ENCODE results near the gene ABL2.
"Not testable (repeated sequence)": the region's sequence is repeated elsewhere in the genome, so short reads cannot be mapped to it uniquely, and the experiment has no call there.

Gene ABL2

DNA sequence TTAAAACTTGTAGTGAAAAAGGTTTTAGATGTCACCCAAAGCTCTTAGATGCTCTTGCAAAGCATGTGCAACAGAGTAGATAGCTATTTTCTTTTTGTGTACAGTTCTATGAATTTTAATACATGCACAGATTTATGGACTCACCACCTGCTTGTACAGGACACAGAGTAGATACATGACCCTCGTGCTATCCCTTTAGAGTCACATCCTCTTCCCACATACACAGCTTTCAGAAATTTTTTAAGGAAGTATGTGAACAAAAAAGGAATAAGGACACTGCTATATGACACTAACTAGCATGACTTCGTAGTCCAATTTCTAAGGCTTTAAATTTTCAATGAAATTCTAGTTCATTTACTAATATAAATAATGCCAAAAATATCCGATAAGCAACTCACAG, 60.9 kb downstream of the ABL2 start:
- no peak for DNase-seq

DNA sequence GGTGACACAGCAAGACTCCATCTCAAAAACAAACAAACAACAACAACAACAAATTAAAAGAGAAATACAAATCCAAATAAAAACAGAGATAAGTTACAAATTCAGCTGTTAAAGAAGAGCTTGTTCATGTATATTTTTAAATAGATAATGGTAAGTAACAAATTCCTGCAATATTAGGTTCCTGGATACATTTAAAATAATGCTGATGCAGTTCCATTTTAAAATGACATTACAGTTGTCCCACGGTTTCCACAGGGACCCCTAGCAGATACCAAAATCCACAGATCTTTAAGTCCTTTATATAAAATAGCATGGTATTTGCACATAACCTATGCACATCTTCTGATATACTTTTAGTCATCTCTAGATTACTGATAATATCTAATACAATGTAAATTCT, 61.5 kb downstream of the ABL2 start:
- no peak for DNase-seq

DNA sequence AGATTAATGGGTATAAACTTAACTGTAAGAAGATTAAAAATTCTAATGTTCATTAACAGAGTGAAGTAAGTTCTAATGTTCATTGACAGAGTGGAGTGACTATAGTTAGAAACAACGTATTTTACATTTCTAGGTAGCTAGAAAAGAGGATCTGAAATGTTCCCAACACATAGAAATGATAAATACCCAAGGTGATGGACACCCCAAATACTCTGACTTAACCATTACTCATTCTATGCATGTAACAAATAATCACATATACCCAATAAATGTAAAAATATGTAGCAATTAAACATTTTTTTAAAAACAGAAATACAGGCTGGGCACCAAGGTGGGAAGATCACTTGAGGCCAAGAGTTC, 62.1 kb downstream of the ABL2 start:
- no peak for DNase-seq

DNA sequence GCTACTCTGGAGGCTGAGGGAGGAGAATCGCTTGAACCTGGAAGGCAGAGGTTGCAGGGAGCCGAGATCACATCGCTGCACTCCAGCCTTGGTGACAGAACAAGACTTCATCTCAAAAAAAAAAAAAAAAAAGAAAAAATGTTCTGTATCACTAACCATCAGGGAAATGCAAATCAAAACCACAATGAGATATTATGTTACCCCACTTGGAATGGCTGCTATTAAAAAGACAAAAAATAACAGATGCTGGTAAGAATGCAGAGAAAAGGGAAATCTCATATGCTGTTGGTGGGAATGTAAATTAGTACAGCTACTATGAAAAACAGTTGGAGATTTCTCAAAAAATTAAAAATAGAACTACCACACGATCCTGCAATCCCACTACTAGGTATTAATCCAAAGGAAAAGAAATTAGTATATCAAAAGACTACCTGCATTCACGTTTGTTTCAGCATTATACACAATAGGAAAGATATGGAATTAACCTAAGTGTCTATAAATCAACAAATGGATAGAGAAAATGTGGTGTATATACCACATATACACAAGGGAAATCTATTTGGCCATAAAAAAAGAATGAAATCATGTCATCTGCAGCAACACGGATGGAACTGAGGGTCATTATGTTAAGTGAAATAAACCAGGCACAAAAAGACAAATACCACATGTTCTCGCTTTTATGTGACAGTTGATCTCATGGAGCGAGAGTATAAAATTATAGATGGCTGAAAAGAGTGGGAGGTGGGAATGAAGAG, 62.6 kb downstream of the ABL2 start:
- no peak for DNase-seq

DNA sequence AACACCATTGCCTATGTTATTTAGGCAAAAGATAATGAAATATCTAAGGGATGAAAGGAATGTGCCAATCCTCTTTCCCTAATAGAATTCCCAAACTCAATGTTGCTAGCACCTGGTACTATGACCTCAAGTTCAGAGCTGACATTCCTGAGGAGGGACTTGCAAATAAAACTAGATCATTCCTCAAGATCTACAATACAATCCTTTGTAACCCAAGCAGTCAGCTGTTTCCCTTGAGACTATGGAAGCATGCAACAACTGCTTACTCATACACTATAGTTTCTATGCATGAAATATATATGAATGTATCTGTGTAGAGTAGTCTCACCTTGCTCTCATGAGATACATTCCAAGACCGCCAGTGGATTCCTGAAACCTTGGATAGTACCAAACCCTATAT, 65.0 kb downstream of the ABL2 start:
- no peak for DNase-seq

DNA sequence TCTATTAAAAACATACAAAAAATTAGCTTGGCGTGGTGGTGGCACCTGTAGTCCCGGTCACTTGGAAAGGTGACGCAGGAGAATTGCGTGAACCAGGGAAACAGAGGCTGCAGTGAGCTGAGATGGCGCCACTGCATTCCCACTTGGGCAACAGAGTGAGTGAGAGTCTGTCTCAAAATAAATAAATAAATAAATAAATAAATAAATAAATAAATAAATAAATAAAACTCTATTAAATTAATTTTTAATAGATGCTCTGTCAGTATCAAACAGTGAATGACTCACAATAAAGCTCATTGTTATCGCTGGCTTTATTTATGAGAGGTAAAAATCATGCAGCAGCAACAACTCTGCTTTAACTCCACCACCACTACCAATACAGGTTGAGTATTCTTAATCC, 72.8 kb downstream of the ABL2 start:
- DNase-seq: no peak

DNA sequence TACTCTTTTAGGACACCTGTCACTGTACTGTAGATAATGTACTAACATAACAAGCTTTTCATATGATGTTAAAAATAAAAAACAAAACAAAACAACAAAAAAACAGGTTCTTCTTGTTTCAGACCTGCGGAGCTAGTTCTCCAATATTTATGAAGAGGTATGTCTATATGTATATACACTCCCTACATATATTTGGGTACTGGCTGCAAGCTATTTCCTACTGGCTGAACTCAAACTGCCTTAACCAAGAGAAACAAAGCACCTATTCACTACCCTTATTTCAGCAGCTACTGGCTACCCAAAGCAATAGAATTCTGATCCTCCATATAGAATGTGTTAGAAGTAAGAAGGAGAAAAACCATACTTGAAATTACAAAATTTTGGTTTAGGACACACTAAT, 73.5 kb downstream of the ABL2 start:
- DNase-seq: no peak

DNA sequence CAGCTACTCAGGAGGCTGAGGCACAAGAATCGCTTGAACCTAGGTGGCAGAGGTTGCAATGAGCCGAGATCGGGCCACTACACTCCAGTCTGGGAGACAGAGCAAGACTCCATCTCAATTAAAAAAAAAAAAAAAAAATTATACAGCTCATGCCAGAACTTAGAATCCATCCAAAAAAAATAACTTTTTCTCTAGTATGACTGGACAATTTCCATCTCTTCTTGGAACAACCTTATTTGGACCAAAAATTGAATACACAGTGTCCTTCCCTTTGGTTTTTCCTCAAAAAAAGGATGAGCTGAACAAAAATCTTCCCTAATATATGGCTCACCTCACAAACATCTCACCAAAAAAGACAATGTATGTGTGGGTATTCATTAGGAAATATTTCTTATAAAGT, 73.9 kb downstream of the ABL2 start:
- no peak for DNase-seq

DNA sequence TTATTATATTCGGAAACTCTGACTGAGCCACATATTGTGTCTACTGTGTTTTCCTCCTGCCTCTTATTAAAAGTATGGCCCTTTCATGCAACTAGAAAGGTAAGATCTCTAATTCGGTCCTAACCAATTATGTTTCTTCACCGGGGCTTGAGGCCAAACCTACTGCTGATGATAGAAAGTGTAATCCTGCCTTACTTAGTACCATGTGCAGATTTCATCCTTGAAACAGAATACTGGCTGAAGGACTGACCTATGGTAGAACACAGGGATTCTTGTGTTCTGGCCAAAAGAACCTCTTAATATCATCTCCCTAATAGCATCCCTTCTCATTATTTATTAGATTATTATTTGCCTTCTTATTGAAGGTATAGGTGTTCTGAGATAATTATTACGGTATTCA, 75.0 kb downstream of the ABL2 start:
- no peak for DNase-seq

DNA sequence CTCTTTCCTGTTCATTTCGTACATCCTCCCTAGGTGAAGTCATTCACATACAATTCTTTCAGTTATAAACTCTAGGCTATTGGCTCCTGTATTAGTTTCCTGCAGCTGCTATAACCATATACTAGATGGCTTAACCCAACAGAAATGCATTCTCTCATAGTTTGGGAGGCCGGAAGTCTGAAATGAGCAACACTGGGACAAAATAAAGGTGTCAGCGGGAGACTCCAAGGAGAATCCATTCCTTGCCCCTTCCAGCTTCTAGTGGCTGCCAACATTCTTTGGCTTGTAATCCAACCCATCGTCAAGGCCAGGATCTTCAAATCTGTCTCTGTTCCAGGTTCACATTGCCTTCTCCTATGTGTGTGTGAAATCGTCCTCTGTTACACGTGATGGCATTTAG, 76.3 kb downstream of the ABL2 start:
- no peak for DNase-seq

DNA sequence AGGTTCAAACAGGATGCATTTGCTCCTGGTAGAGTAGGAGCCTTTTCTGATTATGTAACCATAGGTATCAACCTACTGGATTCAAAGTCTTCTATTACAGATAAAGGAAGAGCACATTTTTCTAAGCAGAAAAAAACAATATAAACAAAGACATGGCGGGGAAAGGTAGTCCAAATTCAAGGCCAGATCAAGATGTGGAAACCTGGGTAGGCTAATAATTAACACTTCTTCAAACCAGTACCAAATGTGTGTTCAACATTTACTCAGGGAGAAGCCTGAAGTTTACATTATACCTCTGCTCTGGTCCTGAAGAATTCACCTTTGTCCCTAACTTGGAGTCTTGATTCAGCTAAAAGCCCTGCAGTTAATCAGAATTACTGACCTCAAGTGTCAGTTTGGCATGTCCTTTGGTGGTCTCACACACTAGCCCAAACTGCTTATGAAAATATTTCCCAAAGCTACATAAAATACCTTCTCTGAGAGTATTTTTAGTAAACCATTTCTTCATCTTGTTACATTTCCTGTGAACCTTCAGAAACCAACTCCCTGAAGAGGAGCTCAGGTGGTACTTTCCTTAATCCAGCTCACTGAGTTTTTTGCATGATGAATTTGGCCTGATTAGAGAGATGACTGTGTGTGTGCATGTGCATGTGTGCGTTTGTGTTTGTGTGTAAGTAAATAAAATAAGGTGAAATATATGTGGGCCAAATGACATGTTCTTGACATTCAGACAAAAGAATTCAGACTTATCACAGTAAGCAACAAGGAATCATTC, 77.4 kb downstream of the ABL2 start:
- no peak for DNase-seq

DNA sequence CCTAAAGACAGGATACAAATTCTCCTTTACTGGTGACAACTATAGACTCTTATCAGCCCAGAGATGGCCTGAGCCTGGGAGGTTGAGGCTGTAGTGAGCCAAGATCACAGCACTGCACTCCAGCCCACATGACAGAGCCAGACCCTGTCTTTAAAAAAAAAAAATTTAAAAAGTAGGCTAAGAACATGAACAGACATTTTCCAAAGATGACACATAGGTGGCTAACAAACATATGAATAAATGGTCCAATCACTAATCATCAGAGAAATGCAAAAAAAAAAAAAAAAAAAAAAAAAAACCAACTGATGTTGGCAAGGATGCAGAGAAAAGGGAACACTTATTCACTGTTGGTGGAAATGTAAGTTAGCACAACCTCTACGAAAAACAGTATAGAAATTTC, 82.6 kb downstream of the ABL2 start:
- DNase-seq: no peak

DNA sequence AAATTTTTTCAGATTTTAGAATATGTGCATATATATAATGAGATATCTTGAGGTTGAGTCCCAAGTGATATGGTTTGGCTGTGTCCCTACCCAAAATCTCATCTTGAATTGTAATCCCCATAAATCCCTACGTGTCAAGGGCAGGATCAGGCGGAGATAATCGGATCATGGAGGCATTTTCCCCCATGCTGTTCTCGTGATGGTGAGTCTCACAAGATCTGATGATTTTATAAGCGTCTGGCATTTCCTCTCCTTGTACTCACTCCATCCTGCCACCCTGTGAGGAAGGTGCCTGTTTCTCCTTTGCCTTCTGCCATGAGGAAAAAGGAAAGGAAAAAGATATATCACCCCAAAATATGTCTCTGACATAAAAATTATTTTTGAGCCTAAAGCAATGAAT, 83.0 kb downstream of the ABL2 start:
- no peak for DNase-seq

DNA sequence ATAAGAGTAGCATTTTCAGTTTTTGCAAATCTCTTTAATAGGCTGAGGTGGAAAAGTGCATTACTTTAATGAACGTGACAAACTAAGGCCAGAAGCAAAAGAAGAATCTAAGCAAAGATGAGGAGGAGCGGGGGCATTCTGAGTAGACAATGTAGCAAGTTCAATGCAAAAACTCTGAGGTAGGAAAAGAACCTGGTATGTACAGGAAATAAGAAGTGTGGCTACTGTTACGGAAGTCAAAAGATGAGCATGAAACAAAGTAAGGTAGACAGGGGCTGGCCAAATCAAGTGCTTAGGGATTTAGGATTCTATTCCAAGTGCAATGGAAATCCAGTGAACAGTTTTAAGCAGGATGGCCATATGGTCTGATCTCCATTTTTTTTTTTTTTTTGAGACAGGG, 84.0 kb downstream of the ABL2 start:
- no peak for DNase-seq

DNA sequence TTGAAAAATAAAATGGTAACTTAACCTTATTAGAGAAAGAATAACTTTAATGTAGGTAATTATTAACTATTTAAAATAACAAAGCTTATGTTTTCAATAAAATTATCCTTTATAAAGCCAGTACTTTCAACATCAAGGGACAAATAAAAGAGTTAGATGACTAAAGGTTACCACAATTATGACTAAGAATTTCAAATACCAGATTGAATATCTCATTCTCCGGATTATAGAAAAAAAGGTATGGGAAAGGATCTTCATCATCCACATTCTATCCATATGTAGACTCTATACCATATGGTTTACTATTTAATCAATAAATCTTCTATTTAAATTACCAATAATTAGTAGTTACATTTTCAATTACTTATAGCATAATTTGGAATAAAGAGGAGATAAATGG, 84.9 kb downstream of the ABL2 start:
- DNase-seq: no peak

DNA sequence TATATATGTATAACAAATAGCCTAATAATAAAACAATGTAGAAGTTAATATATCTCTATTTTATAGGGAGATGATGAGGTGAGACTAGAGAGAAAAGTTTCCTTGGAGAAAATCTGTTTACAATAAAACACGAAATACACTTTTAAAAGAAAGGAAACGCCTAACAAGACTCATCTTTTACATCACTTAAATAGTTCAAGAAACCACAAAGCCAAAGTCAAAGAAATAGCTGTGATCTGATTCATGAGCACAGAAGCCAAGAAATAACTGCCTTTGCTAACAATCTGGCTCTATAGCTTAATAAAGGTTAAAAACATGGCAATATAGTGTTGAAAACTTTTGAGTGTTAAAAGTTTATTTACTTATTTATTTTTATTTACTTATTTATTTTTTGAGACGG, 86.2 kb downstream of the ABL2 start:
- no peak for DNase-seq

DNA sequence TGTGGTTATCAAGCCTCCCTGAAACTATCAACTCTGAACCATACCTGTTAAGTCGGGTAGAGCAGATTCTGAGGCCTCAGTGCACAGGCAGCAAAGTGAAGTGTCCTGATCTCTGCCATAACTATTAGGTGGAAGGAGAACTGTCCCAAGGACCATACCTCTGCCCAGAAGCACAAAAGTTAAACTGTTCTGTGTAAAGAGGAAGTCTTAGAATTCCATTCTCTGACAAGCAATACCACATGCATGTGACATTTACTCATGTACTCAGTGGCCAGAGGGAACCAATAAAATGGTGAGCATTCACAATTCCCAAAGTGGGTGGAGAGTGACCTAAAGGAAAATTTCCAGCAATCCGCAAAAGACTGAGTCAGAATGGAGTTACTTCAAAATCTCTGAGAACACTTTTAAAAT, 86.6 kb downstream of the ABL2 start:
- no peak for DNase-seq

DNA sequence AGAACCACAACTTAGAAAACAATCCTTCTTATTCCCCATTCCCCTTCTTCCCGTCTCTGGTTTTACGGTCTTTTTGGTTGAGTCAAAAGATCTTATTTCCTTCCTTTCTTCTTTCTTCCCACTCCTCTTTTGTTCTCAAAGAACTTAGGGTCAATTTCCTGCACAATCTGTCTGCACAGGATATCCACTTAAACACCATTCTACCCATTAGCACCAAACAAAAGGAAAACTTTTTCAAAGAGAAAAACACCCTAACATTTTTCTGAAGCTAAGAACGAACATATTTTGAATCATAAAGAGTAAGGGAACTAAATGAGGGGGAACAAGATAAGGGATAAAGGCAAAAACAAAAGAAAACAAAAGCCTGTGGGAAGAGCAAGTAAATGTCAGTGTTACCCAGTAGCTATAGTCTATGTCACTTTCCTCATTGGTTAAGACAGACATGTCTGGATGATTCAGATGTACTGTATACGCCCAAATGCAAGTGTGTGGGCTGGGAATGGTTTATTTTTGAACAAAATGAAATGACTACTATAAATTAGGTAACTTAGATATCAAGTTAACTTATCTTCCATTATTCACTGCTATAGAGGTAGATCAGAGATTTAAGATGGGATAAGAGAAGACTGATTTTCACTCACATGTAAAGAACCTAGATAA, 87.8 kb downstream of the ABL2 start:
- DNase-seq: peak; percentile 23 to 48

DNA sequence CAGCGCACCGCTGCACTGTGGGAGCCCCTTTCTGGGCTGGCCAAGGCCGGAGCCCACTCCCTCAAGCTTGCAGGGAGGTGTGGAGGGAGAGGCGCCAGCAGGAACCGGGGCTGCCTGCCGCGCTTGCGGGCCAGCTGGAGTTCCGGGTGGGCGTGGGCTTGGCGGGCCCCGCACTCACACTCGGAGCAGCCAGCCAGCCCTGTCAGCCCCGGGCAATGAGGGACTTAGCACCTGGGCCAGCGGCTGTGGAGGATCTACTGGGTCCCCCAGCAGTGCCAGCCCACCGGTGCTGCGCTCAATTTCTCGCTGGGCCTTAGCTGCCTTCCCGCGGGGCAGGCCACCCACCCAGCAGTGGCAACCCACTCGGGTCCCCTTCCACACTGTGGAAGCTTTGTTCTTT, 90.7 kb downstream of the ABL2 start:
- DNase-seq: not testable (repeated sequence)

DNA sequence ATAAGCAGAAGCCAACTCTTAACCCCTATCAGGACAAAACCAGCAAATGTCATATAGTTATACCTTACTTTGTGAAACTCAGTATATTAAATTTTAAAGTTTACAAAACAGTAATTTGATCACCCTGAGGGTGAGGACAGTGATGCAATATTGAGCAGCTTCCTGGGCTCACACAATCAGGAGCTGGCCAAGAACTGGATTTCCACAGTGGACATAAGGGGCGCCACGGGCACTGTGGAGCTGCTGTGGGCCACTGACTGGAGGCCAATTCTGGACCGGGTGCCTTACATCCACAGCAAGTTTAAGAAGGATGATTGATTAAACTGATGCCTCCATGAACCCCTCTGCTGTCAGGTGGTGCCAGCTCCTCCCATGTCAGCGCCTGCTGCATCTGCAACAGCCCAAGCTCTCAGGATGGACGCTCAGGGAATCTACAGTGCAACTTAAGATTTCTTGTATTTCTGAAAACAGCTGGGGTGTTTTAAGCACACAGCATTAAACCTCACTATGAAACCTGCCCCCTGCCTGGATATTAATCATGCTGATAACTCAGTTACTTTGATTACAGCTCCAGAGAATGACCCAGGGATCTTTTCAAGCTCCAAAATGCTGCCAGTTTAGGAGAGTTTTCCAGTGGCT, 91.7 kb downstream of the ABL2 start:
- DNase-seq: no peak

DNA sequence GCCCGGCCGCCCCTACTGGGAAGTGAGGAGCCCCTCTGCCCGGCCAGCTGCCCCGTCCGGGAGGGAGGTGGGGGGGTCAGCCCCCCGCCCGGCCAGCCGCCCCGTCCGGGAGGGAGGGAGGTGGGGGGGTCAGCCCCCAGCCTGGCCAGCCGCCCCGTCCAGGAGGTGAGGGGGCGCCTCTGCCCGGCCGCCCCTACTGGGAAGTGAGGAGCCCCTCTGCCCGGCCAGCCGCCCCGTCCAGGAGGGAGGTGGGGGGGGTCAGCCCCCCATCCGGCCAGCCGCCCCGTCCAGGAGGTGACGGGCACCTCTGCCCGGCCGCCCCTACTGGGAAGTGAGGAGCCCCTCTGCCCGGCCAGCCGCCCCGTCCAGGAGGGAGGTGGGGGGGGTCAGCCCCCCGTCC, 93.8 kb downstream of the ABL2 start:
- DNase-seq: not testable (repeated sequence)

DNA sequence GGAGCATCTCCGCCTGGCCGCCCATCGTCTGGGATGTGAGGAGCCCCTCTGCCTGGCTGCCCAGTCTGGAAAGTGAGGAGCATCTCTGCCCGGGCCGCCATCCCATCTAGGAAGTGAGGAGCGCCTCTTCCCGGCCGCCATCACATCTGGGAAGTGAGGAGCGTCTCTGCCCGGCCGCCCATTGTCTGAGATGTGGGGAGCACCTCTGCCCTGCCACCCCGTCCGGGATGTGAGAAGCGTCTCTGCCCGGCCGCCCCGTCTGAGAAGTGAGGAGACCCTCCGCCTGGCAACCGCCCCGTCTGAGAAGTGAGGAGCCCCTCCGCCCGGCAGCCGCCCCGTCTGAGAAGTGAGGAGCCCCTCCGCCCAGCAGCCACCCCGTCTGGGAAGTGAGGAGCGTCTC, 94.3 kb downstream of the ABL2 start:
- not testable (repeated sequence) for DNase-seq

DNA sequence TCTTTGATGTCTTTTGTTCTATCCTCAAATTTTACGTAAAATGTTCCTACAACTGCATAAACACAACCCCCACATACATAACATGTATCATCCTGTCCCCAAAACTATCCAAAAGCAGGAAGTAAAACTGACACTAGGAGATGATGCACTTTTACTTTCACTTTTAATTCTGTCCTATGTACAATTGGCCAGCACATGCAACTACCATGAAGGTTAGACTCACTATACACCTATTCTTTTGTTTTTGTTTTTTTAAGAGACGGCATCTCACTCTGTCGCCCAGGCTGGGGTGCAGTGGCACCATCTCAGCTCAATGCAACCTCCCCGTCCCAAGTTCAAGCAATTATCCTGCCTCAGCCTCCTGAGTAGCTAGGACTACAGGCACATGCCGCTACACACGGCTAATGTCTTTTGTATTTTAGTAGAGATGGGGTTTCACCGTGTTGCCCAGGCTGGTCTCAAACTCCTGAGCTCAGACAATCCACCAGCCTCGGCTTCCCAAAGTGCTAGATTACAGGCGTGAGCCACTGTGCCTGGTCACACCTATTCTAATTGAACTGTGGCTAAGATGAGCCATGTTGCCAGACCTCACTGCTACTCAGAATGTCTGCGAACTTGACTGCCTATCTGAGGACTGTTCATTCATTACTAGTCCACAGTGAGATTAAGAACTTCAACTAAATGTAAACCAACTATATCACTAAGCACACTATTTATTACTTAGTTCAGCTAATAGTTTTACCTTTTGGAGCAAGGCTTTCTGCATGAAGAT, 99.6 kb downstream of the ABL2 start:
- DNase-seq: peak; percentile 19 to 30

All from activated CD4-positive, alpha-beta T cell treated with anti-CD3 and anti-CD28 coated beads, Interleukin-2, amount 50 U/mL, for 48 hours (primary cell).